ENCODE data around the gene MAPK8.

MAPK8 gene

DNA sequence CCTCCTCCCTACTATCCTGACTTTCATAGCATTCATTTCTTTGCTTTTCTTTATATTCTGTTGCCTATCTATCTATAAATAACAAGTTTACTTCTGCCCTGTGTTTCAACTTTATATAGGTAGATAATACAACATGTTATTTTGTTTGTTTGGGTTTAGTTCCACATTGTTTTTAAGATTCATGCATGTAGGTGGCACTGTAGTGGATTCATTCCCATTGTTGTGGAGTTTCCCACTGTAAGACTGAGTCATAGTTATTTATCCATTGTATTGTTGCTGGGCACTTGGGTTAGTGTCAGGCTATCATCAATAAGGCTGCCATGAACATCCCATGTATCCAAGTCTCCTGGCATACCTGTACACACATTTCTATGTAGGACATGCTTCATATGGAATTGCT lies 170.7 kb downstream of the MAPK8 start:
- no peak for DNase-seq (ENCODE audit: low read depth in 2 of 2)

DNA sequence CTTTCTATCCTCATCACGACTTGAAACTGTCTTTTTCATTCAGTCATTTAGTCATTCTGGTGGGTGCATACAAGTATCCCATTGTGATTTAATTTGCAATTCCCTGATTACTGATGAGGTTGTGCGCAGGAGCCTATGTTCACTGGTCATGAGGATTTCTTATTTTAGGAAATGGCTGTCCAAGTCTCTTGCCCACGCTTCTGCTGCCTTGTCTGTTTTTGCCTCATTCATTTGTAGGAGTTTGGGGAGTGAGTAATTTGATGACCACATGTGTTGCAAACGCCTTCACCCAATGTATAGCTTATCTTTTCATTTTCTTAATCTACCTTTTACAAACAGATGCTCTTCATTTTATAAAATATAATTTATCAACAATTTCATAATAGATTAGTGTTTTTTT lies 171.1 kb downstream of the MAPK8 start:
- no peak for DNase-seq (ENCODE audit: low read depth in 2 of 2)

DNA sequence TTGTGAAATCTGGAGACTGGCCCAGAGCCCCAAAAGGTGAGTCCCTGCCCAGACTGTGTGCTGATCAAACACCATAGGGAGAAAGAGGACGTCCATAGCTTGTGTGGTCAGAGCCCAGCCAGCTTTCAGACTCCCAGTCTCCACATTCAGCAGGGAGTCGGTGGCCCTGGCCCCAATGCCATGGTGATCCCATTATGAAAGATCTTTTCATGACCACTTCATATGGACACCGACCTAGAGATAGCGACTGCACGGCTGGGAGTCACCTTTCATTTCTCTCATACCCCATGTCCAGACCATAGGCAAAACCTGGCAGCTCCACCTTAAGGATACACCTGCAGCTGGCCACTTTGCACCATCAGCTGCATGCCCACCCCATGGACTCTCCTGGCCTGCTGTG lies 172.0 kb downstream of the MAPK8 start:
- no peak for DNase-seq (ENCODE audit: low read depth in 2 of 2)

DNA sequence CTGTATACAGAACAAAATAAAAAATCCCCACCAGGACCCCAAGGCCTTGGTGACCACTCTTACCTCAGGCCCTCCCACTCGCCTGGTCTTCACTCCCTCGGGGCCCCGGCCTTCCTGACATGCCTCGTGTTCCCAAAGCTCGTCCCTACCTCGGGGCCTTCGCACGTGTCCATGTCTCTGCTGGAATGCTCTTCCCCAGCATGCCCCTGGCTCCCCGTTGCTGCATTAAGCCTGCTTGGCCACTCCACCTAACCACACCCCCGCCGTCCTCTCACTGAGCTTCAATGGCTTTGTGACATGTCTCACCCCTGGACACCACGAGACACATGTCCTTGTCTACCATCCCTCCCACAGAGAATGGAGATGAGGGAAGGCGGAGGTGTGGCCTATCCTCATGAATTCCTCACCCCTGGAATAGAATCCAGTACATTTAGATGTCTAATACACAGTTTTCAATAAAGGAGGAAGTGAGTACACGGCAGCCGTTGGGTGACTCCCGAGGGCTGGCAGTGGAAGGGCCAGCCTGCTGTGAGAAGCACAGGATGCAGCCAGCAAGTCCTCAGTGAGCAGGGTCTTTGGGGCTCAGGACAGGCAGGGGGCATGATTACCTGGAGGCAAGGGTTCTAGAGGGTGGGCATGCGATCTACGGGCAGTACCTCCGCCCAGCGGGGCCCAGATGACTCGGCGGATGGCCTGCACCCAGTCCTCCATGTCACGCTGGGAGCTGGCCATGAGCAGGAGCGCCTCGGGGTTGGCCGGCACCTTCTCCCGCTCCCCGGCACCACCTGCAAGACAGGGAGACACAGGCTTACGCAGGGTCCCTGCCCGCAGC lies 172.7 kb downstream of the MAPK8 start:
- no peak for DNase-seq (ENCODE audit: low read depth in 2 of 2)

DNA sequence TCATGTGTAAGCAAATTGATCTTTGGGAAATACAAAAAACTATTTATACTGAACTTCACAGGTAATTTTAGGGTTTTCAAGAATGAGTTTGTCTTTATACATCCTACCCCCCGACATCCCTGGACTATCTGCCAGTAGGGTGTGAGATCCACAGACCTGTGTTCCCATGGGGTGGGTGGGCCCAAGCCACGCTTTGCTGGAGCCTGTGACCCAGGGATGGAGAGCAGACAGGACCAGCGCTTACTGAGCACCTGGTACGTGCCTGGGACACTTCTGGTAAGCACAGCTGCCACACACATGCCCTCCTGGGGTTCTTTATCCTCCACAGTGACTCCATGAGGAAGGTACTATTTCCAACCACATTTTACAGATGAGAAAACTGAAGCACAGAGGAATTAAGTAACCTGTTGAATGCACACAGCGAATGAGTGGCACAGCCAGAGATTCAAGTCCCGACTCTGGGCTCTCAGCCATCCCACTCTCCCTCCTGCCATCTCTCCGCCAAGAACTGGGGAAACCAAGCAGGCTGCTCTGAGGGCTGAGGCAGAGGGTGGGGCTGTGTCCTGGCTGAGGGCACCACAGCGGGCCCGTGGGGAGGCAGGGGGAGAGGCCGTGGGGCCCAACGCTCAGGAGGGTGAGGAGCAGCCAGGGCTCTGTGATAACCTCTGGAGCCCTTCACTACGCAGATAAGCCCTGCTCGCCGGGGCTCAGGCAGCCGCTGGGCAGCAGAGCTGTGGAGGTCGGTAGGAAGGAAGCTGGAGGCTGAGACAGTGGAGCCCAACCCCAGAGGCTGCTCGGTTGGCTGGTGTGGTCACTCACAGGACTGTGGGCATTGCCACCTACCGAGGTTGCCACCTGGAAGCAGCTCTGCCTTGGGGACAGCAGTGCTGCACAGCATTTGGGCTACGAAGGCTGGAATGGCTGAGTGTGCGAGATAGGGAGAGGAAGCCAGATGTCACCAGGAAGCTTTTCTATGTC lies 174.2 kb downstream of the MAPK8 start:
- no peak for DNase-seq (ENCODE audit: low read depth in 2 of 2)

DNA sequence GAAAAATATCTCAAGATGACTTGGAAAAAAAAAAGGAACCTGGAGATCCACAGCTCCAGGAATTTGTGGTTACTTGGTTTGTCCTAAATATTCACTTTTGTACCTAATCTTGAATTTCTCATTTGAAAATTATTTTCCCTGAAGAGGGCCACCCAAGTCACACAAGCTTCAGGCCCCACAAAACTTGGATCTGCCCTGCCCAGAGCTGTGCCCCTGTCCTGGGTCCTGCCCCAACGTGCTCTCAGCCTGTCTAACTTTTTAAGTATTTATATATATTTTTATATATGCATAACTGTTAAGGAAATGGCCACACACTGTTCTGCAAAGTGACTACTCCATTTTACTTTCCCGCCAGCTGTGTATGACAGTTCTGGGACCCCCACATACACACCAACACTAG lies 174.9 kb downstream of the MAPK8 start:
- no peak for DNase-seq (ENCODE audit: low read depth in 2 of 2)

DNA sequence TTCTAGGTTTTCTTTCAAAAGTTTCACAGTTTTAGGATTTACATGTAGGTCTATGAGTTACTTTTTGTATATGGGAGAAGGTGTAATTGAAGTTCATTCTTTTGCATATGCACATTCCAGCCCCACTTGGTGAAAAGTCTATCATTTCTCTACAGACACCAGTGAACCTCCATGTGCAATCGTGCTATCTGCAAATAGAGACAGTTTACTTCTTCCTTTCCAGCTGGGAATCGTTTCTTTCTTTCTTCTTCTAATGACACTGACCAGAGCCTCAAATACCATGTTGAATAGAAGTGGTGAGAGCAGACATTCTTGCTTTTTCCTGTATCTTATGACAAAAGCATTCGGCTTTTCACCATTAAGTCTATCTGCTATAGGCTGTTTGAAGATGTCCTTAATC lies 175.7 kb downstream of the MAPK8 start:
- DNase-seq (ENCODE audit: low read depth in 2 of 2): no peak

DNA sequence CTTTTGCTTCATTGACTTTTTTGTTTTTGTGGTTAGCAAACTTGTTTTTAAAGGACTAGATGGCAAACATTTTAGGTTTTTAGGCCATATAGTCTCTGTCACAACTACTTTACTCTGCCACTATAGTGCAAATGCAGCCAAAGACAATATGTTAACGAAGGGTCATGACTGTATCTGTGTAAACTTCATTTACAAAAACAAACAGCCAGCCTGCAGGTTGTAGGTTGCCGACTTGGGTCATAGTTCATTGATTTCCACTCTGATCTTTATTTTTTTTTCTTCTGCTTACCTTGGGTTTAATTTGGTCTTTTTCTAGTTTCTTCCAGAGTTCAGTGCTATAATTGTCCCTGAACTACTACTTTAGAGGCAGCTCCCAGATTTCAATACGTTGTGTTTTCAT lies 178.4 kb downstream of the MAPK8 start:
- DNase-seq (ENCODE audit: low read depth in 2 of 2): no peak

DNA sequence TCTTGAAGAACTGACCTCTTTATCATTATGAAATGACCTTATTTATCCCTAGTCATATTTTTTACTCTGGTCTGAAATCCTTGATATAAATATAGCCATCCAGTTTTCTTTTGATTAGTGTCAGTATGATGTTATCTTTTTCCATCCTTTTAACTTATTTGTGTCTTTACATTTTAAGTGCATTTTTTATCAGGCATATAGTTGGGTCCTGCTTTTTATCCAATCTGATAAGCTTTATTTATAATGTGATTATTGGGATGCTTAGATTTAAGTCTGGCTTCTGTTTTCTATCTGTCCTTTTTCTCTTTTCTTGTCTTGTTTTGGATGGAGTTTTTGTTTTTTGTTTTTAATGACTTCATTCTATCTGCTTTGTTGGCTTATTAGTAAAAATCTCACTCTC lies 179.2 kb downstream of the MAPK8 start:
- no peak for DNase-seq (ENCODE audit: low read depth in 2 of 2)

DNA sequence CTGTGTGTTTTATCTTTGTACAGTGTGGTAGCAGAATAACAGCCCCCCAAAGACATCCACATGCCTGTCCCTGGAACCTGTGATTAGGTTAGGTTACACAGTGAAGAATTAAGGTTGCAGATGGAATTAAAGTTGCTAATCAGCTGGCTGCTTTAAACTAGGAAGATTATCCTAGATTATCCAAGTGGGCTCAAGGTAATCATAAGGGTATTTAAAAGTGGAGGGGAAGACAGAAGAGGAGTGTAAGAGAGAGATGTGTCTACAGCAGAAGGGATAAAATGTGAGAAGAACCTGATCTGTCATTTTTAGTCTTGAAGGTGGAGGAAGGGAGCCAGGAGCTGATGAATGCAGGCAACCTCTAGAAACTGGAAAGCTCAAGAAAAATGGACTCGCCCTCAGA lies 180.8 kb downstream of the MAPK8 start:
- no peak for DNase-seq (ENCODE audit: low read depth in 2 of 2)
